ENCODE results near the gene PRKG1. TPM values are rescaled to one million over a fixed set of nuclear protein-coding genes. Genes with fewer than 3 reads are reported as not detected.

The PRKG1 gene
- total RNA-seq, 1 donor from 2014 or later, result 50.2 TPM

GRCh38 chr10:52011118-52011517, 936.8 kb downstream of the PRKG1 start:
- Histone ChIP-seq H3K27ac (peak overlapping the region; percentile 82), H3K4me1 (peaks cover 0 to 33% of the 10 kb centered on the region in 2 donors), H3K9me3 (no peaks in the 10 kb centered on the region), H3K4me3 (no peak overlapping the region), H3K36me3 (no peaks in the 10 kb centered on the region), H3K27me3 (no peaks in the 10 kb centered on the region)
- intact Hi-C loops (cut with DNase I), result loop anchor here (10.0 kb wide), 2 partner anchors 114 to 204 kb away; no protein-coding TSS in a partner anchor
- no peak for DNase-seq (ENCODE audit: low spot score in 2 of 2)
- TF ChIP-seq CTCF (IDR thresholded peaks at IDR 0.05), result no peak

GRCh38 chr10:52019077-52019555, 944.8 kb downstream of the PRKG1 start:
- Histone ChIP-seq H3K9me3 (no peaks in the 10 kb centered on the region), H3K4me1 (peaks cover 0 to 6% of the 10 kb centered on the region in 2 donors), H3K36me3 (no peaks in the 10 kb centered on the region), H3K27ac (peak overlapping the region; percentile 42 to 46), H3K4me3 (no peak overlapping the region), H3K27me3 (no peaks in the 10 kb centered on the region)
- intact Hi-C loops (cut with DNase I), result loop anchor here (10.0 kb wide), 2 partner anchors 106 to 196 kb away; no protein-coding TSS in a partner anchor
- no peak for DNase-seq (ENCODE audit: low spot score in 2 of 2)
- no peak for TF ChIP-seq CTCF (IDR thresholded peaks at IDR 0.05)

GRCh38 chr10:52019656-52020055, 945.4 kb downstream of the PRKG1 start:
- no peak for TF ChIP-seq CTCF (IDR thresholded peaks at IDR 0.05)
- no peak for DNase-seq (ENCODE audit: low spot score in 2 of 2)
- Histone ChIP-seq H3K27me3 (no peaks in the 10 kb centered on the region), H3K36me3 (no peaks in the 10 kb centered on the region), H3K4me1 (peaks cover 0 to 6% of the 10 kb centered on the region in 2 donors), H3K9me3 (no peaks in the 10 kb centered on the region), H3K4me3 (no peak overlapping the region), H3K27ac (peak overlapping the region in 1 of 2 donors; percentile 46)
- intact Hi-C loops (cut with DNase I), result loop anchor here (10.0 kb wide), 2 partner anchors 105 to 195 kb away; no protein-coding TSS in a partner anchor

- Histone ChIP-seq H3K27me3 (no peaks in the 10 kb centered on the region), H3K9me3 (no peaks in the 10 kb centered on the region), H3K36me3 (no peaks in the 10 kb centered on the region), H3K27ac (peak overlapping the region; percentile 22 to 46), H3K4me1 (peaks cover 0 to 6% of the 10 kb centered on the region in 2 donors), H3K4me3 (no peak overlapping the region)
- TF ChIP-seq CTCF (IDR thresholded peaks at IDR 0.05), result no peak
- DNase-seq (ENCODE audit: low spot score in 2 of 2), result no peak
- intact Hi-C loops (cut with DNase I), result no loop called here
Observed at GRCh38 chr10:52020173-52020572, 945.9 kb downstream of the PRKG1 start.

- intact Hi-C loops (cut with DNase I), result no loop called here
- Histone ChIP-seq H3K36me3 (no peaks in the 10 kb centered on the region), H3K27ac (peak overlapping the region in 1 of 2 donors; percentile 22), H3K4me1 (peaks cover 0 to 6% of the 10 kb centered on the region in 2 donors), H3K27me3 (no peaks in the 10 kb centered on the region), H3K9me3 (no peaks in the 10 kb centered on the region), H3K4me3 (no peak overlapping the region)
- no peak for DNase-seq (ENCODE audit: low spot score in 2 of 2)
- no peak for TF ChIP-seq CTCF (IDR thresholded peaks at IDR 0.05)
Observed at GRCh38 chr10:52020702-52021101, 946.4 kb downstream of the PRKG1 start.
